Erythroblast (primary cell): ENCODE results near the gene CSH1.

Experiments used
- GATA1 ChIP-seq: IDR thresholded peaks from 2 replicates; pipeline ENCODE4 v1.6.1; 2011; ENCODE audit warnings: low read depth, mild to moderate bottlenecking, control low read depth, low read length, moderate library complexity
- POLR2A ChIP-seq: IDR thresholded peaks from 2 replicates; pipeline ENCODE4 v1.6.1; 2011; ENCODE audit warnings: mild to moderate bottlenecking, low read length

DNA sequence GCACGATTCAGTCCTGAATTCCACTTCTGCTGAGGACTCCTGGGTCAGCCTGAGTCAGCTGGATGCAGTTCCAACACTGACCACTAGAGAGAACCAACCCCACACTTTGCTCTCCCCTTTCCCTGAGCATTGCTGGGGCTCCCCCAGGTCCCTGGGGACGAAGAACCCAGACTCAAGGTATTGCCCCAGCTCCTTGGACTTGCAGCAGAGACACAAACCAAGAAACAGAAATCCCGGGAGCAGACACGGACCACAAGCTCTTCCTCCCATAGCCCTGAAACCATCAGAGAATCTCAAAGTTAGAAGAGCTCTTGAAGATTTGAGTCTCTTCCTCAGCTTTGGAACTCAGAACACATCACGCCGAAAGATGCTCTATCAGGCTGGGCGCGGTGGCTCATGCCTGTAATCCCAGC is 22.9 kb upstream of the CSH1 start:
- TF ChIP-seq POLR2A (no peak), GATA1 (no peak)
